Activated CD8-positive, alpha-beta T cell treated with anti-CD3 and anti-CD28 coated beads for 36 hours (primary cell): Measurements from ENCODE around the gene LNP1. TPM values are rescaled to one million over a fixed set of nuclear protein-coding genes. Genes with fewer than 3 reads are reported as not detected.

Source experiments
- ATAC-seq: fragments of 200-7000 bp; cut with Tn5 transposase; one replicate; pipeline ENCODE4 v1.10.0; 2021; ENCODE audit warnings: mild to moderate bottlenecking, moderate library complexity
- CTCF ChIA-PET: fragments of 350-600 bp; sonication (Branson Sonifier 250); formaldehyde crosslinking; loops from one replicate; lab custom pipeline; 2021; ENCODE audit warnings: antibody characterized with exemption; lab: Charles Lee
- POLR2A ChIA-PET: fragments of 350-600 bp; sonication (Branson Sonifier 250); formaldehyde crosslinking; loops from one replicate; lab custom pipeline; 2021; ENCODE audit warnings: antibody characterized with exemption; lab: Charles Lee
- DNase-seq: peaks from one replicate; pipeline ENCODE4 v3.0.0-alpha.2; 2020
- H3K27ac Mint-ChIP-seq: one replicate; pipeline ENCODE4 v1.8.0; 2021; ENCODE audit warnings: mild to moderate bottlenecking, mixed read lengths
- H3K27me3 Mint-ChIP-seq: one replicate; pipeline ENCODE4 v1.8.0; 2021; ENCODE audit warnings: mixed read lengths
- H3K36me3 Mint-ChIP-seq: one replicate; pipeline ENCODE4 v1.8.0; 2021; ENCODE audit warnings: low read depth, mixed read lengths
- H3K4me1 Mint-ChIP-seq: one replicate; pipeline ENCODE4 v1.8.0; 2021; ENCODE audit warnings: low read depth, mixed read lengths
- H3K4me3 Mint-ChIP-seq: one replicate; pipeline ENCODE4 v1.8.0; 2021; ENCODE audit warnings: mild to moderate bottlenecking, moderate library complexity, mixed read lengths
- H3K9me3 Mint-ChIP-seq: one replicate; pipeline ENCODE4 v1.8.0; 2021; ENCODE audit warnings: mixed read lengths
- intact Hi-C: fragments of 100-400 bp; cut with micrococcal nuclease; formaldehyde crosslinking; loops from one replicate; pipeline ENCODE4 v1.10.0; 2022
- total RNA-seq, 2 experiments: library from RNA; stranded (reverse); gene quantifications; one replicate each; pipeline ENCODE4 v1.2.3, GENCODE V29; 2021
- TF ChIP-seq, protein P1 (sequence below): fragments of 200-600 bp; IDR thresholded peaks from one replicate; pipeline ENCODE4 v1.8.0; 2022; ENCODE audit warnings: antibody characterized with exemption, mild to moderate bottlenecking

The LNP1 gene
- total RNA-seq, 2 experiments from 2014 or later: 2.5 TPM

DNA sequence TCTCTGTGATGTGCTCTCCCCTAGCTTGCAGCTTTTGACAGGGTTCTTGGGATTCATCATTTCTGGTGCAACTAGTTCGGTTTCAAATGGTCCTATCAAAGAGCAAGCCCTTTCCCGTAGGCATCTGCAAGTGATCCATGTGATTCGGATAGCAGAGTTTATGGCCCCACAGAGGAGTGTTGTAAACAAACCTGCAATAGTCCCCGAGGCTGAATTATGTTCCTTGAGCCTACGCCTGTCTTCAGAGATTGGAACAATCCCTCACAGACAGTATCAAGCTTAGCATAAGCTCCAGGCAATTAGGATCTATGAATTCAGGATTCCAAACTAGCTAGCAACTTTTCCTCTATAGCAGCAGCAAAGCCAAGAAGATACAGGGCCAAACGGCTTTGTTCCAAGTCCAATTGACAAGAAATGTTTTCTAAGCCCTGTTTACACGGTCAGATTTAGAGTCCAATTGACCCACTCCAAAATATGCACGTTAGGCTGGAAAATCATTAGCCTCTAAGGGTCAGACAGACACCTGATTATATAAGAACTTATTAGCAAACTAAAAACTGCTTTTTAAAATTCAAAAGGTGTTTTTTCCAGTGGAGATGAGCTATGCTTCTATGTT, 24.8 kb downstream of the LNP1 start:
- Mint-ChIP-seq H3K4me3 (no peak overlapping the region), H3K27me3 (no peaks in the 10 kb centered on the region), H3K4me1 (no peaks in the 10 kb centered on the region), H3K27ac (no peak overlapping the region), H3K36me3 (no peaks in the 10 kb centered on the region), H3K9me3 (no peaks in the 10 kb centered on the region)
- ChIA-PET POLR2A (no interaction called here), CTCF (interaction anchor here (0.9 to 1.7 kb wide), 3 partner anchors 13 to 153 kb away, joined by 3 to 7 read pairs (median 6); no protein-coding TSS in a partner anchor)
- no peak for ATAC-seq
- TF ChIP-seq, protein P1, sequence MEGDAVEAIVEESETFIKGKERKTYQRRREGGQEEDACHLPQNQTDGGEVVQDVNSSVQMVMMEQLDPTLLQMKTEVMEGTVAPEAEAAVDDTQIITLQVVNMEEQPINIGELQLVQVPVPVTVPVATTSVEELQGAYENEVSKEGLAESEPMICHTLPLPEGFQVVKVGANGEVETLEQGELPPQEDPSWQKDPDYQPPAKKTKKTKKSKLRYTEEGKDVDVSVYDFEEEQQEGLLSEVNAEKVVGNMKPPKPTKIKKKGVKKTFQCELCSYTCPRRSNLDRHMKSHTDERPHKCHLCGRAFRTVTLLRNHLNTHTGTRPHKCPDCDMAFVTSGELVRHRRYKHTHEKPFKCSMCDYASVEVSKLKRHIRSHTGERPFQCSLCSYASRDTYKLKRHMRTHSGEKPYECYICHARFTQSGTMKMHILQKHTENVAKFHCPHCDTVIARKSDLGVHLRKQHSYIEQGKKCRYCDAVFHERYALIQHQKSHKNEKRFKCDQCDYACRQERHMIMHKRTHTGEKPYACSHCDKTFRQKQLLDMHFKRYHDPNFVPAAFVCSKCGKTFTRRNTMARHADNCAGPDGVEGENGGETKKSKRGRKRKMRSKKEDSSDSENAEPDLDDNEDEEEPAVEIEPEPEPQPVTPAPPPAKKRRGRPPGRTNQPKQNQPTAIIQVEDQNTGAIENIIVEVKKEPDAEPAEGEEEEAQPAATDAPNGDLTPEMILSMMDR: no peak
- no peak for DNase-seq
- intact Hi-C loops: no loop called here

DNA sequence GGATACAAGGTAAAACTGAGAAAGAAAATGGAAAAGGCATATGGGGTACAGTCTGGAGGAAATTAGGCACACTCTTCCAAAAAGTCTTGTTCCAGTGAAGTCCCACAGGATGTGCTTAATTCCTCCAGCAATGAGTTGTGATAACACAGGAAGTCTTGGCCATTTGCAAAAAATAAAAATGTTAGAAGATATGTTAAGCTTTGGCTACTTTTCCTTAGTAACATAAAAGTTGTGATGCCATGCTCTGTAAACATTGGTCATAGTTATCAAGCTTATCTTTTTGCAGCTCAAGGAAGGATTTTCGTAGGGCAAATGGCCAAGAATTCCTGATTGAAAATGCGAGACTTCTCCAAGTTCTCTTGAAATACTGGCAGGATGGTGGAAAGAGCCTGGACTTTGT, 26.4 kb downstream of the LNP1 start:
- ChIA-PET POLR2A (interaction anchor here (0.6 to 0.7 kb wide), 2 partner anchors 26 to 93 kb away, joined by 3 read pairs; partner anchors contain the start of genes LNP1 and TOMM70), CTCF (interaction anchor here (1.6 to 1.7 kb wide), 2 partner anchors 12 to 35 kb away, joined by 6 to 7 read pairs; no protein-coding TSS in a partner anchor)
- TF ChIP-seq, protein P1: no peak
- DNase-seq (no peak), ATAC-seq (no peak)
- H3K4me3 Mint-ChIP-seq: no peak overlapping the region
- H3K4me1 Mint-ChIP-seq: no peaks in the 10 kb centered on the region
- no peaks in the 10 kb centered on the region for H3K27me3 Mint-ChIP-seq
- intact Hi-C loops: no loop called here
- no peaks in the 10 kb centered on the region for H3K36me3 Mint-ChIP-seq
- H3K9me3 Mint-ChIP-seq: no peaks in the 10 kb centered on the region
- no peak overlapping the region for H3K27ac Mint-ChIP-seq

DNA sequence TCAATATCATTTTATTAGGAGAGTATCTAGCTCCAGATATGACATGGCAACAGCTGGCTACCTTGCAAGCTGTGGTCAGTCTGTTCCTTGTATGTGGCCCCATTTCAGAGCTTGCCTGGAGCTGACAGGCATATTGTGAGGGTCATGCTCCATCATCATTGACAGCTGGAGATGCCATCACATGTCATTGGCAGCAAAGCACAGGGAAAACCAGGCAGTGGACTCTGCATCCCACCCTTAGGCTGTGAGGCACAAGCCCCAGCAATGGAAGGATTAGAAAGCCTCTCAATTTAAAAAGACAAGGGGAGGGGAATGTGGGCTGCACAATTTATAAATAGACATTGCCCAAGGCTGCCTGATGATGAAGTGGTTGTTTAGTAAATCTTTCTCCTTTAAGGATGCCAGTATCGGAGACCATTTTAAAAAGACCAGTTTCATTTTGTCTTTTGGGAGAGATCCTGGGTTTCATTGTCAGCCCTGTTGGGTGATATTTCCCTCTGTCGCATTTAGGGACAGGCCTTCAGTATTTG, 27.9 kb downstream of the LNP1 start:
- intact Hi-C loops: no loop called here
- H3K4me3 Mint-ChIP-seq: no peak overlapping the region
- H3K27ac Mint-ChIP-seq: no peak overlapping the region
- TF ChIP-seq, protein P1: no peak
- ATAC-seq: no peak
- no peak for DNase-seq
- H3K9me3 Mint-ChIP-seq: no peaks in the 10 kb centered on the region
- CTCF ChIA-PET: no interaction called here
- H3K4me1 Mint-ChIP-seq: no peaks in the 10 kb centered on the region
- POLR2A ChIA-PET: no interaction called here
- no peaks in the 10 kb centered on the region for H3K36me3 Mint-ChIP-seq
- H3K27me3 Mint-ChIP-seq: no peaks in the 10 kb centered on the region

DNA sequence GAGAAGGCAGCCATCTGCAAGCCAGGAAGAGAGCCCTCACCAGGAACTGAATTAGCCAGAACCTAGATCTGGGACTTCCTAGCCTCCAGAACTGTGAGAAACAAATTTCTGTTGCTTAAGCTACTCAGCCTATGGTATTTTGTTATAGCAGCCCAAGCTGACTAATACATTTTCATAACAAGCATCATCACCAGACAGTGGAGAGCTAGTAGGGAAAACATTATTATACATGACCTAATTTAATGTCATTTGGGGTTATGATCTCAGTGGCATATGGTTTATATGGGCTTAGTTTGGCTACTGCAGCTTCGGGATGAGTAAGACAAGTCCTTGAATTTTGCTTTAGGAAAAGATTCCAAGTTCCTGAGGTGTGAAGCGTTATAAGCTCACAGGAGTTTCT, 35.6 kb downstream of the LNP1 start:
- no peak overlapping the region for H3K27ac Mint-ChIP-seq
- TF ChIP-seq, protein P1: no peak
- H3K9me3 Mint-ChIP-seq: no peaks in the 10 kb centered on the region
- H3K27me3 Mint-ChIP-seq: no peaks in the 10 kb centered on the region
- no peak overlapping the region for H3K4me3 Mint-ChIP-seq
- peaks cover 8% of the 10 kb centered on the region for H3K4me1 Mint-ChIP-seq
- DNase-seq (no peak), ATAC-seq (no peak)
- ChIA-PET POLR2A (no interaction called here), CTCF (interaction anchor here (0.6 to 1.0 kb wide), 3 partner anchors 25 to 323 kb away, joined by 3 read pairs; no protein-coding TSS in a partner anchor)
- H3K36me3 Mint-ChIP-seq: no peaks in the 10 kb centered on the region
- intact Hi-C loops: no loop called here
